ENCODE results near the gene OPCML.

- TF ChIP-seq CTCF (conservative IDR thresholded peaks at IDR 0.05 in 1 of 2, IDR thresholded peaks at IDR 0.05 in 1 of 2; ENCODE audit: low read depth in 1 of 2, low read length in 2 of 2) (no peak), EZH2 (IDR thresholded peaks at IDR 0.05; ENCODE audit: low read length, missing control alignments) (no peak)
These were observed 491.9 kb downstream of the OPCML start for GRCh38 chr11:133040289-133040900.
